ENCODE results near the gene MAB21L2. TPM values are rescaled to one million over a fixed set of nuclear protein-coding genes. Genes with fewer than 3 reads are reported as not detected.

The MAB21L2 gene
- polyA plus RNA-seq, 1 donor from 2014 or later: 1.6 TPM

DNA sequence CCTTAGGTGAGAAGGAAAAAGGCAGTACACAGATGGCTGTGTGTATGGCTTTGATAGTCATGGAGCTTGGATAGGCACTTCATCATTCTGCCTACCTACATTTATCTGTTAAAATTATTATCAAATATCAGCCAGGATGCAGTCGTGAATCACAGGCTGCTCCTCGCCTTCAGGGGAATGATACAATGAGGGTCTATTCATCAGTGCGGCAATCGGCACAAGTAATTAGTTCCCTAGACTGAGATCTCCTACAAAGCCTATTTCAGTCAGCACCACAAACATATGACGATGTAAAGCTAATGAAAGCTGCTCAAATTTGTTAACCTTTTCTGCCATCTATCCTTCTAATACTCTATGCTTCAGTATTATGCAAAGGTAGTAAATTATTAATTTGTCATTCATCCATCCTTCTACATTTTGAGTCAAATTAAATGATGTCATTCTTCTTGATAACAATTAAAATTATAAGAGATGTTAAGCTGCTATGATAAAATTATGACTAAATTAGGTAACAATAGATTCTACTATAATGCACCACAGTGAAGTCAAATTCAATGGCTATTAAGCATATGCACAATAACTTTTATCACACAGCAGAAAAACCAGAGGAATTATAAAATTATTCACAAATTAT, 19.0 kb downstream of the MAB21L2 start:
- TF ChIP-seq TAF1 (IDR thresholded peaks at IDR 0.05; ENCODE audit: low read depth) (no peak), MXI1 (conservative IDR thresholded peaks at IDR 0.05; ENCODE audit: poor library complexity, severe bottlenecking) (no peak), EZH2 (IDR thresholded peaks at IDR 0.05; ENCODE audit: borderline replicate concordance, insufficient read depth, low read length, poor library complexity, severe bottlenecking) (no peak), POLR2AphosphoS5 (IDR thresholded peaks at IDR 0.05) (no peak), EP300 (conservative IDR thresholded peaks at IDR 0.05; ENCODE audit: poor library complexity, severe bottlenecking) (no peak), SMC3 (conservative IDR thresholded peaks at IDR 0.05; ENCODE audit: poor library complexity) (no peak), RAD21 (conservative IDR thresholded peaks at IDR 0.05) (no peak)
- TF ChIP-seq, protein P1, sequence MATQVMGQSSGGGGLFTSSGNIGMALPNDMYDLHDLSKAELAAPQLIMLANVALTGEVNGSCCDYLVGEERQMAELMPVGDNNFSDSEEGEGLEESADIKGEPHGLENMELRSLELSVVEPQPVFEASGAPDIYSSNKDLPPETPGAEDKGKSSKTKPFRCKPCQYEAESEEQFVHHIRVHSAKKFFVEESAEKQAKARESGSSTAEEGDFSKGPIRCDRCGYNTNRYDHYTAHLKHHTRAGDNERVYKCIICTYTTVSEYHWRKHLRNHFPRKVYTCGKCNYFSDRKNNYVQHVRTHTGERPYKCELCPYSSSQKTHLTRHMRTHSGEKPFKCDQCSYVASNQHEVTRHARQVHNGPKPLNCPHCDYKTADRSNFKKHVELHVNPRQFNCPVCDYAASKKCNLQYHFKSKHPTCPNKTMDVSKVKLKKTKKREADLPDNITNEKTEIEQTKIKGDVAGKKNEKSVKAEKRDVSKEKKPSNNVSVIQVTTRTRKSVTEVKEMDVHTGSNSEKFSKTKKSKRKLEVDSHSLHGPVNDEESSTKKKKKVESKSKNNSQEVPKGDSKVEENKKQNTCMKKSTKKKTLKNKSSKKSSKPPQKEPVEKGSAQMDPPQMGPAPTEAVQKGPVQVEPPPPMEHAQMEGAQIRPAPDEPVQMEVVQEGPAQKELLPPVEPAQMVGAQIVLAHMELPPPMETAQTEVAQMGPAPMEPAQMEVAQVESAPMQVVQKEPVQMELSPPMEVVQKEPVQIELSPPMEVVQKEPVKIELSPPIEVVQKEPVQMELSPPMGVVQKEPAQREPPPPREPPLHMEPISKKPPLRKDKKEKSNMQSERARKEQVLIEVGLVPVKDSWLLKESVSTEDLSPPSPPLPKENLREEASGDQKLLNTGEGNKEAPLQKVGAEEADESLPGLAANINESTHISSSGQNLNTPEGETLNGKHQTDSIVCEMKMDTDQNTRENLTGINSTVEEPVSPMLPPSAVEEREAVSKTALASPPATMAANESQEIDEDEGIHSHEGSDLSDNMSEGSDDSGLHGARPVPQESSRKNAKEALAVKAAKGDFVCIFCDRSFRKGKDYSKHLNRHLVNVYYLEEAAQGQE (IDR thresholded peaks at IDR 0.05; ENCODE audit: borderline replicate concordance): no peak
- TF ChIP-seq, protein P2, sequence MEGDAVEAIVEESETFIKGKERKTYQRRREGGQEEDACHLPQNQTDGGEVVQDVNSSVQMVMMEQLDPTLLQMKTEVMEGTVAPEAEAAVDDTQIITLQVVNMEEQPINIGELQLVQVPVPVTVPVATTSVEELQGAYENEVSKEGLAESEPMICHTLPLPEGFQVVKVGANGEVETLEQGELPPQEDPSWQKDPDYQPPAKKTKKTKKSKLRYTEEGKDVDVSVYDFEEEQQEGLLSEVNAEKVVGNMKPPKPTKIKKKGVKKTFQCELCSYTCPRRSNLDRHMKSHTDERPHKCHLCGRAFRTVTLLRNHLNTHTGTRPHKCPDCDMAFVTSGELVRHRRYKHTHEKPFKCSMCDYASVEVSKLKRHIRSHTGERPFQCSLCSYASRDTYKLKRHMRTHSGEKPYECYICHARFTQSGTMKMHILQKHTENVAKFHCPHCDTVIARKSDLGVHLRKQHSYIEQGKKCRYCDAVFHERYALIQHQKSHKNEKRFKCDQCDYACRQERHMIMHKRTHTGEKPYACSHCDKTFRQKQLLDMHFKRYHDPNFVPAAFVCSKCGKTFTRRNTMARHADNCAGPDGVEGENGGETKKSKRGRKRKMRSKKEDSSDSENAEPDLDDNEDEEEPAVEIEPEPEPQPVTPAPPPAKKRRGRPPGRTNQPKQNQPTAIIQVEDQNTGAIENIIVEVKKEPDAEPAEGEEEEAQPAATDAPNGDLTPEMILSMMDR (IDR thresholded peaks at IDR 0.05; ENCODE audit: poor library complexity, severe bottlenecking): no peak
- H3K27ac ChIP-seq (ENCODE audit: low read length): no peak overlapping the region
- H2AFZ ChIP-seq (ENCODE audit: low read depth, low read length): no peak overlapping the region
- no peaks in the 10 kb centered on the region for H3K36me3 ChIP-seq (ENCODE audit: insufficient read depth, low read length)
- no peaks in the 10 kb centered on the region for H4K20me1 ChIP-seq (ENCODE audit: insufficient read depth)
- H3K27me3 ChIP-seq (ENCODE audit: insufficient read depth, low read depth, low read length): peaks cover 5% of the 10 kb centered on the region
- H3K79me2 ChIP-seq (replicated peaks; ENCODE audit: insufficient read depth, low read length): no peaks in the 10 kb centered on the region
- H3K9ac ChIP-seq (ENCODE audit: low read length): no peak overlapping the region
- no peaks in the 10 kb centered on the region for H3K9me2 ChIP-seq (ENCODE audit: insufficient read depth, low read length)
- no peak overlapping the region for H3K4me2 ChIP-seq (ENCODE audit: low read length)
- no peak overlapping the region for H3K4me3 ChIP-seq (ENCODE audit: low read length)
- H3K9me3 ChIP-seq (ENCODE audit: low read length): no peaks in the 10 kb centered on the region
- H3F3A ChIP-seq (ENCODE audit: insufficient read depth, low read length, poor library complexity, severe bottlenecking): no peaks in the 10 kb centered on the region

DNA sequence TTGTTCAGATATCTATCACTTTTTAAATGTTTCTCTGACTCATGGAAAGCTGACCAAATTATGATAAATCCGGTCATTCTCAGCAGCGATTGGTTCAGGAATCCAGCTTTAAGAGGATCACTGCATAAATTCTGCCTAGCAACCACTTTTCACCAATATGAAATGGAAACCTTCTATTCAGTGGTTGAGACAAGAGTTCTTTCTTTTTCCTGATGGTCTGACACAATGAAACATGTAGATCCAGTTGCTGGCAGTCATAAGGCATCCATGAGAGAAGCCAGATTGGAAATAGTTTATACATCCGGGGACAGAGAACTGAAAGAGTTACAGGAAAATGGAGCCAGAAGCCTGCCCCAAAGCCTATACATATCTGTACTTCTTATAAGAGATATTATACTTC, 27.2 kb downstream of the MAB21L2 start:
- Histone ChIP-seq H3K36me3 (ENCODE audit: insufficient read depth, low read length) (no peaks in the 10 kb centered on the region), H3F3A (ENCODE audit: insufficient read depth, low read length, poor library complexity, severe bottlenecking) (no peaks in the 10 kb centered on the region), H3K9me2 (ENCODE audit: insufficient read depth, low read length) (no peaks in the 10 kb centered on the region), H3K4me3 (ENCODE audit: low read length) (no peak overlapping the region), H3K27ac (ENCODE audit: low read length) (no peak overlapping the region), H3K9ac (ENCODE audit: low read length) (no peak overlapping the region), H3K9me3 (ENCODE audit: low read length) (no peaks in the 10 kb centered on the region), H3K79me2 (replicated peaks; ENCODE audit: insufficient read depth, low read length) (no peaks in the 10 kb centered on the region), H4K20me1 (ENCODE audit: insufficient read depth) (no peaks in the 10 kb centered on the region), H2AFZ (ENCODE audit: low read depth, low read length) (no peak overlapping the region), H3K27me3 (ENCODE audit: insufficient read depth, low read depth, low read length) (no peaks in the 10 kb centered on the region), H3K4me2 (ENCODE audit: low read length) (no peak overlapping the region)
- no peak for TF ChIP-seq TAF1 (IDR thresholded peaks at IDR 0.05; ENCODE audit: low read depth)
- TF ChIP-seq, protein P1 (IDR thresholded peaks at IDR 0.05; ENCODE audit: borderline replicate concordance): no peak
- TF ChIP-seq MXI1 (conservative IDR thresholded peaks at IDR 0.05; ENCODE audit: poor library complexity, severe bottlenecking): no peak
- TF ChIP-seq POLR2AphosphoS5 (IDR thresholded peaks at IDR 0.05): no peak
- no peak for TF ChIP-seq RAD21 (conservative IDR thresholded peaks at IDR 0.05)
- TF ChIP-seq, protein P2 (IDR thresholded peaks at IDR 0.05; ENCODE audit: poor library complexity, severe bottlenecking): no peak
- no peak for TF ChIP-seq EP300 (conservative IDR thresholded peaks at IDR 0.05; ENCODE audit: poor library complexity, severe bottlenecking)
- no peak for TF ChIP-seq SMC3 (conservative IDR thresholded peaks at IDR 0.05; ENCODE audit: poor library complexity)
- TF ChIP-seq EZH2 (IDR thresholded peaks at IDR 0.05; ENCODE audit: borderline replicate concordance, insufficient read depth, low read length, poor library complexity, severe bottlenecking): no peak

All from neural cell (in vitro differentiated cells).